ENCODE results near the gene NCLN.

GRCh38 chr19:3137119-3137518 lies 48.6 kb upstream of the NCLN start:
- TF ChIP-seq EZH2 (IDR thresholded peaks at IDR 0.05) (no peak), POLR2AphosphoS5 (IDR thresholded peaks at IDR 0.05; ENCODE audit: borderline replicate concordance, low read depth, low read length) (no peak), FOXP2 (optimal IDR thresholded peaks at IDR 0.05; ENCODE audit: control extremely low read depth, extremely low read length, insufficient read depth) (no peak)
